HUES48 (cell line): Measurements from ENCODE around the gene MPPED2.

Source experiments
- H3K27ac ChIP-seq: one replicate; pipeline ENCODE4 v1.7.0; 2013; ENCODE audit warnings: low read depth, low read length, inconsistent platforms
- H3K27me3 ChIP-seq: 2 replicates; pipeline ENCODE4 v1.6.1; 2013; ENCODE audit warnings: mild to moderate bottlenecking, low read length; ENCODE audit not compliant: control insufficient read depth, insufficient read depth
- H3K36me3 ChIP-seq: 2 replicates; pipeline ENCODE4 v1.6.1; 2013; ENCODE audit warnings: low read length; ENCODE audit not compliant: control insufficient read depth, insufficient read depth
- H3K4me1 ChIP-seq: 2 replicates; pipeline ENCODE4 v1.6.1; 2013; ENCODE audit warnings: mild to moderate bottlenecking, low read length; ENCODE audit not compliant: control insufficient read depth, insufficient read depth
- H3K4me3 ChIP-seq: 2 replicates; pipeline ENCODE4 v1.5.1; 2013; ENCODE audit warnings: mild to moderate bottlenecking, low read depth, low read length
- H3K9ac ChIP-seq: 2 replicates; pipeline ENCODE4 v1.6.1; 2013; ENCODE audit warnings: mild to moderate bottlenecking, low read depth, low read length, moderate library complexity
- H3K9me3 ChIP-seq: 2 replicates; pipeline ENCODE4 v1.6.1; 2013; ENCODE audit warnings: low read length; ENCODE audit not compliant: control insufficient read depth, insufficient read depth

MPPED2 gene

GRCh38 chr11:30594646-30595411, 8.7 kb upstream of the MPPED2 start:
- H3K27ac ChIP-seq, result no peak overlapping the region
- peaks cover 8% of the 10 kb centered on the region for H3K4me1 ChIP-seq
- H3K4me3 ChIP-seq, result no peak overlapping the region
- H3K27me3 ChIP-seq, result no peaks in the 10 kb centered on the region
- no peak overlapping the region for H3K9ac ChIP-seq
- H3K36me3 ChIP-seq, result no peaks in the 10 kb centered on the region
- H3K9me3 ChIP-seq, result no peaks in the 10 kb centered on the region

- peaks cover 47% of the 10 kb centered on the region for H3K27me3 ChIP-seq
- H3K36me3 ChIP-seq, result no peaks in the 10 kb centered on the region
- H3K9ac ChIP-seq, result 0 out of 2 replicates have a peak overlapping the region, but pooled peaks have one; percentile 10
- peak overlapping the region; percentile 82 for H3K4me3 ChIP-seq
- no peak overlapping the region for H3K27ac ChIP-seq
- H3K4me1 ChIP-seq, result peaks cover 28% of the 10 kb centered on the region
- no peaks in the 10 kb centered on the region for H3K9me3 ChIP-seq
Observed at GRCh38 chr11:30587269-30587812, 1.2 kb upstream of the MPPED2 start.

- peak overlapping the region; percentile 60 for H3K27ac ChIP-seq
- peaks cover 51% of the 10 kb centered on the region for H3K27me3 ChIP-seq
- no peaks in the 10 kb centered on the region for H3K36me3 ChIP-seq
- peaks cover 36% of the 10 kb centered on the region for H3K4me1 ChIP-seq
- H3K4me3 ChIP-seq, result peak overlapping the region; percentile 82
- peak overlapping the region; percentile 62; the same call in 1 of the 2 replicates for H3K9ac ChIP-seq
- H3K9me3 ChIP-seq, result no peaks in the 10 kb centered on the region
Observed at GRCh38 chr11:30585892-30586250, 282 bp downstream of the MPPED2 start.

GRCh38 chr11:30585125-30585891, 845 bp downstream of the MPPED2 start:
- peak overlapping the region; percentile 82 for H3K4me3 ChIP-seq
- peaks cover 51% of the 10 kb centered on the region for H3K27me3 ChIP-seq
- H3K9me3 ChIP-seq, result no peaks in the 10 kb centered on the region
- H3K9ac ChIP-seq, result peak overlapping the region; percentile 62
- peaks cover under 1% of the 10 kb centered on the region; the same call in 1 of the 2 replicates for H3K36me3 ChIP-seq
- peak overlapping the region; percentile 60 for H3K27ac ChIP-seq
- H3K4me1 ChIP-seq, result peaks cover 36% of the 10 kb centered on the region

- H3K27ac ChIP-seq, result no peak overlapping the region
- H3K9me3 ChIP-seq, result no peaks in the 10 kb centered on the region
- peak overlapping the region; percentile 82 for H3K4me3 ChIP-seq
- H3K36me3 ChIP-seq, result peaks cover 17% of the 10 kb centered on the region
- H3K27me3 ChIP-seq, result peaks cover 51% of the 10 kb centered on the region
- no peak overlapping the region for H3K9ac ChIP-seq
- H3K4me1 ChIP-seq, result peaks cover 36% of the 10 kb centered on the region
Observed at GRCh38 chr11:30583476-30584280, 2.5 kb downstream of the MPPED2 start.

GRCh38 chr11:30582726-30583125, 3.4 kb downstream of the MPPED2 start:
- Histone ChIP-seq H3K4me1 (peaks cover 33% of the 10 kb centered on the region), H3K27me3 (peaks cover 44% of the 10 kb centered on the region)

GRCh38 chr11:30581675-30582074, 4.5 kb downstream of the MPPED2 start:
- H3K4me1 ChIP-seq, result peaks cover 23% of the 10 kb centered on the region
- H3K27ac ChIP-seq, result no peak overlapping the region
- H3K9me3 ChIP-seq, result no peaks in the 10 kb centered on the region
- no peak overlapping the region for H3K9ac ChIP-seq
- H3K4me3 ChIP-seq, result no peak overlapping the region
- H3K36me3 ChIP-seq, result peaks cover 25% of the 10 kb centered on the region
- peaks cover 33% of the 10 kb centered on the region for H3K27me3 ChIP-seq

More at GRCh38 chr11:30582726-30583125, 3.4 kb downstream of the MPPED2 start:
- Histone ChIP-seq H3K9me3 (no peaks in the 10 kb centered on the region), H3K9ac (no peak overlapping the region), H3K27ac (no peak overlapping the region), H3K4me3 (no peak overlapping the region), H3K36me3 (peaks cover 25% of the 10 kb centered on the region)

GRCh38 chr11:30580573-30580972, 5.6 kb downstream of the MPPED2 start:
- peaks cover 32% of the 10 kb centered on the region for H3K27me3 ChIP-seq
- H3K4me1 ChIP-seq, result peaks cover 21% of the 10 kb centered on the region
- H3K4me3 ChIP-seq, result no peak overlapping the region
- H3K27ac ChIP-seq, result no peak overlapping the region
- H3K9ac ChIP-seq, result no peak overlapping the region
- H3K36me3 ChIP-seq, result peaks cover 32% of the 10 kb centered on the region
- H3K9me3 ChIP-seq, result no peaks in the 10 kb centered on the region

GRCh38 chr11:30579415-30580175, 6.6 kb downstream of the MPPED2 start:
- Histone ChIP-seq H3K27me3 (peaks cover 26% of the 10 kb centered on the region), H3K9ac (no peak overlapping the region), H3K27ac (no peak overlapping the region), H3K4me1 (peaks cover 21% of the 10 kb centered on the region), H3K4me3 (no peak overlapping the region), H3K36me3 (peaks cover 37% of the 10 kb centered on the region), H3K9me3 (no peaks in the 10 kb centered on the region)

GRCh38 chr11:30578406-30578805, 7.7 kb downstream of the MPPED2 start:
- peaks cover 14% of the 10 kb centered on the region for H3K27me3 ChIP-seq
- no peak overlapping the region for H3K4me3 ChIP-seq
- no peak overlapping the region for H3K27ac ChIP-seq
- H3K9me3 ChIP-seq, result no peaks in the 10 kb centered on the region
- no peak overlapping the region for H3K9ac ChIP-seq
- H3K4me1 ChIP-seq, result peaks cover 18% of the 10 kb centered on the region
- H3K36me3 ChIP-seq, result peaks cover 39% of the 10 kb centered on the region
